KMS-11 (cell line): ENCODE data around the gene HLF.

Experiments used
- H2AFZ ChIP-seq: fragments of 200-600 bp; sonication (generic); 2 replicates; pipeline ENCODE4 v1.6.1; 2016; ENCODE audit warnings: antibody characterized with exemption, mixed run types, low read depth
- H3K27ac ChIP-seq: fragments of 200-600 bp; sonication (generic); 2 replicates; pipeline ENCODE4 v1.6.1; 2016; ENCODE audit warnings: mild to moderate bottlenecking, mixed run types
- H3K27me3 ChIP-seq: fragments of 200-600 bp; sonication (generic); 2 replicates; pipeline ENCODE4 v1.6.1; 2017; ENCODE audit warnings: mild to moderate bottlenecking, low read depth, mixed run types, moderate library complexity; ENCODE audit not compliant: insufficient read depth
- H3K36me3 ChIP-seq: fragments of 200-600 bp; sonication (generic); 2 replicates; pipeline ENCODE4 v1.6.1; 2017; ENCODE audit warnings: mild to moderate bottlenecking, mixed run types; ENCODE audit not compliant: insufficient read depth
- H3K4me1 ChIP-seq: fragments of 200-600 bp; sonication (generic); 2 replicates; pipeline ENCODE4 v1.6.1; 2016; ENCODE audit warnings: mild to moderate bottlenecking, low read depth, mixed run types; ENCODE audit not compliant: poor library complexity, severe bottlenecking
- H3K4me2 ChIP-seq: fragments of 200-600 bp; sonication (generic); 2 replicates; pipeline ENCODE4 v1.7.0; 2016; ENCODE audit warnings: mild to moderate bottlenecking, mixed run types
- H3K4me3 ChIP-seq: fragments of 200-600 bp; sonication (generic); IDR thresholded peaks from 2 replicates; pipeline ENCODE4 v1.6.1; 2017; ENCODE audit warnings: low read depth, low read length, mixed read lengths; ENCODE audit not compliant: insufficient read depth
- H3K79me2 ChIP-seq: fragments of 200-600 bp; sonication (generic); 2 replicates; pipeline ENCODE4 v1.6.1; 2016; ENCODE audit warnings: low read depth, mixed run types; ENCODE audit not compliant: insufficient read depth
- H3K9ac ChIP-seq: fragments of 200-600 bp; sonication (generic); 2 replicates; pipeline ENCODE4 v1.6.1; 2016; ENCODE audit warnings: mild to moderate bottlenecking, mixed run types
- H4K20me1 ChIP-seq: fragments of 200-600 bp; sonication (generic); 2 replicates; pipeline ENCODE4 v1.6.1; 2016; ENCODE audit warnings: mild to moderate bottlenecking, mixed run types; ENCODE audit not compliant: insufficient read depth
- CTCF ChIP-seq: fragments of 200-600 bp; sonication (generic); conservative IDR thresholded peaks from 2 replicates; pipeline ENCODE4 v1.6.1; 2017; ENCODE audit warnings: low read depth, mild to moderate bottlenecking, antibody characterized with exemption, low read length, moderate library complexity, mixed read lengths

Gene HLF

GRCh38 chr17:55299162-55299838 lies 34.5 kb downstream of the HLF start:
- no peaks in the 10 kb centered on the region for H3K36me3 ChIP-seq
- no peak overlapping the region for H3K4me2 ChIP-seq
- H3K79me2 ChIP-seq: no peaks in the 10 kb centered on the region
- H4K20me1 ChIP-seq: no peaks in the 10 kb centered on the region
- H3K27me3 ChIP-seq: no peaks in the 10 kb centered on the region
- no peak for TF ChIP-seq CTCF
- H3K4me1 ChIP-seq: no peaks in the 10 kb centered on the region
- no peak overlapping the region for H3K9ac ChIP-seq
- no peak overlapping the region for H2AFZ ChIP-seq
- H3K4me3 ChIP-seq: no peak overlapping the region
- no peak overlapping the region for H3K27ac ChIP-seq

- no peaks in the 10 kb centered on the region for H3K36me3 ChIP-seq
- no peaks in the 10 kb centered on the region for H3K79me2 ChIP-seq
- no peaks in the 10 kb centered on the region for H3K27me3 ChIP-seq
- no peak overlapping the region for H3K9ac ChIP-seq
- no peaks in the 10 kb centered on the region for H3K4me1 ChIP-seq
- H4K20me1 ChIP-seq: no peaks in the 10 kb centered on the region
- no peak for TF ChIP-seq CTCF
- no peak overlapping the region for H3K4me2 ChIP-seq
- no peak overlapping the region for H3K27ac ChIP-seq
- no peak overlapping the region for H3K4me3 ChIP-seq
- no peak overlapping the region for H2AFZ ChIP-seq
Observed at GRCh38 chr17:55299890-55300289, 35.1 kb downstream of the HLF start.

- Histone ChIP-seq H3K4me2 (no peak overlapping the region), H2AFZ (no peak overlapping the region), H3K27ac (no peak overlapping the region), H3K4me1 (no peaks in the 10 kb centered on the region), H3K27me3 (no peaks in the 10 kb centered on the region), H3K79me2 (no peaks in the 10 kb centered on the region), H3K9ac (no peak overlapping the region), H4K20me1 (no peaks in the 10 kb centered on the region), H3K4me3 (no peak overlapping the region), H3K36me3 (no peaks in the 10 kb centered on the region)
- no peak for TF ChIP-seq CTCF
Observed at GRCh38 chr17:55300479-55301290, 35.9 kb downstream of the HLF start.

- H4K20me1 ChIP-seq: no peaks in the 10 kb centered on the region
Observed at GRCh38 chr17:55301521-55302406, 37.0 kb downstream of the HLF start.

More at GRCh38 chr17:55301521-55302406, 37.0 kb downstream of the HLF start:
- Histone ChIP-seq H3K4me1 (no peaks in the 10 kb centered on the region), H3K4me2 (no peak overlapping the region), H3K27me3 (no peaks in the 10 kb centered on the region), H2AFZ (no peak overlapping the region), H3K79me2 (no peaks in the 10 kb centered on the region), H3K9ac (no peak overlapping the region), H3K4me3 (no peak overlapping the region), H3K36me3 (no peaks in the 10 kb centered on the region), H3K27ac (no peak overlapping the region)
- TF ChIP-seq CTCF: no peak
